Endodermal cell (in vitro differentiated cells): Measurements from ENCODE around the gene COP1. TPM values are rescaled to one million over a fixed set of nuclear protein-coding genes. Genes with fewer than 3 reads are reported as not detected.

Experiments used
- DNase-seq: peaks from one replicate; pipeline ENCODE4 v3.0.0-alpha.2; 2017
- H3K27ac ChIP-seq: 2 replicates; pipeline ENCODE4 v1.5.1; 2013; ENCODE audit warnings: mild to moderate bottlenecking, low read depth, low read length, moderate library complexity
- H3K27me3 ChIP-seq: 2 replicates; pipeline ENCODE4 v1.6.1; 2013; ENCODE audit warnings: mild to moderate bottlenecking, low read length, moderate library complexity; ENCODE audit not compliant: insufficient read depth, control insufficient read depth, poor library complexity, severe bottlenecking
- H3K36me3 ChIP-seq: 2 replicates; pipeline ENCODE4 v1.7.0; 2013; ENCODE audit warnings: mild to moderate bottlenecking, low read length, moderate library complexity; ENCODE audit not compliant: control insufficient read depth, insufficient read depth
- H3K4me1 ChIP-seq: one replicate; pipeline ENCODE4 v1.7.0; 2013; ENCODE audit warnings: low read length; ENCODE audit not compliant: control insufficient read depth, insufficient read depth
- H3K4me3 ChIP-seq: 2 replicates; pipeline ENCODE4 v1.5.1; 2013; ENCODE audit warnings: mild to moderate bottlenecking, low read length, moderate library complexity
- H3K9ac ChIP-seq: 2 replicates; pipeline ENCODE4 v1.6.1; 2013; ENCODE audit warnings: mild to moderate bottlenecking, low read length, moderate library complexity; ENCODE audit not compliant: poor library complexity, severe bottlenecking; ENCODE audit errors: extremely low read depth
- H3K9me3 ChIP-seq: 2 replicates; pipeline ENCODE4 v1.6.1; 2013; ENCODE audit warnings: mild to moderate bottlenecking, low read length, moderate library complexity; ENCODE audit not compliant: control insufficient read depth
- H3K27ac Mint-ChIP-seq: 2 replicates; pipeline ENCODE4 v1.8.0; 2020; ENCODE audit warnings: mixed read lengths
- H3K27me3 Mint-ChIP-seq: 2 replicates; pipeline ENCODE4 v1.8.0; 2021; ENCODE audit warnings: mild to moderate bottlenecking, mixed read lengths; ENCODE audit not compliant: insufficient read depth
- H3K36me3 Mint-ChIP-seq: 2 replicates; pipeline ENCODE4 v1.8.0; 2020; ENCODE audit warnings: low read depth, mixed read lengths
- H3K4me1 Mint-ChIP-seq: 2 replicates; pipeline ENCODE4 v1.8.0; 2020; ENCODE audit warnings: mixed read lengths
- H3K4me3 Mint-ChIP-seq: 2 replicates; pipeline ENCODE4 v1.8.0; 2020; ENCODE audit warnings: mild to moderate bottlenecking, moderate library complexity, mixed read lengths
- H3K9me3 Mint-ChIP-seq: 2 replicates; pipeline ENCODE4 v1.8.0; 2020; ENCODE audit warnings: mild to moderate bottlenecking, mixed read lengths
- WGBS, 2 experiments: methylation state at CpG; one replicate each; pipeline versions ENCODE4 v1.1.5 to v1.1.7; 2013; ENCODE audit warnings: missing lambda C conversion rate in 2 of 2, mixed read lengths in 1 of 2; ENCODE audit not compliant: insufficient coverage in 1 of 2, insufficient read length in 1 of 2; 5-methylcytosine and 5-hydroxymethylcytosine counted together
- total RNA-seq, 2 donors: library from RNA; stranded (reverse); fragmentation: NEBNext Ultra II Directional in 1 of 2; extraction: Animal tissue kit (Norgen Biotek cat#: 25700) in 1 of 2; gene quantifications; 2 replicates in 1 of 2; 3 replicates in 1 of 2; pipeline ENCODE4 v1.2.1, GENCODE V29; 2021
- TF ChIP-seq, protein P1 (sequence below): fragments of 200-600 bp; sonication (generic); conservative IDR thresholded peaks from 2 replicates; pipeline ENCODE4 v1.5.0; 2021; ENCODE audit warnings: antibody characterized with exemption, mild to moderate bottlenecking

COP1 gene
- total RNA-seq, 2 donors from 2014 or later = 70.1 to 70.6 TPM

DNA sequence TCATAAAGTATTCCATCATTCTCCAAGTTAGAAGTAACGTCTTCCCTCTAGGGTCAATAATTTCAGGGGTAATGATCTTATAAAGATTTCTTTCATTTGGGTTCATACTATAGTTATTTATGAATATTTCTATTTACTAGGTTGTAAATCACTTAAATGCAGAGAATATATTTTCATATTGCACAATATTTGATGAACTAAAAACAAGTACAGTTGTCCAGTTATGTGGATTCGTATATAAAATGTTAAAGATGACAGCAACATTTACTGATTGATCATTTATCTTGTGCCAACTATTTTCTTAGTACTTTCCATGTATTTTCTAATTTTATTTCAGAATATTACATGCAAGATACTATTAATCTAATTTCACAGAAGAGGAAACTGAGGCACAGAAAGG lies 243.3 kb downstream of the COP1 start:
- Mint-ChIP-seq H3K36me3 (peaks cover 34% of the 10 kb centered on the region), H3K4me3 (no peak overlapping the region), H3K9me3 (peaks cover 3% of the 10 kb centered on the region), H3K27ac (no peak overlapping the region), H3K27me3 (no peaks in the 10 kb centered on the region), H3K4me1 (peaks cover 16% of the 10 kb centered on the region)
- H3K36me3 ChIP-seq = peaks cover 35% of the 10 kb centered on the region
- 100% methylated on average over 1 of the region's 2 CpGs; no CpG with 5 or more reads in 1 of the 2 experiments for WGBS, 2 experiments
- no peak overlapping the region for H3K27ac ChIP-seq
- H3K27me3 ChIP-seq = no peaks in the 10 kb centered on the region
- peaks cover 7% of the 10 kb centered on the region for H3K4me1 ChIP-seq
- TF ChIP-seq, protein P1, sequence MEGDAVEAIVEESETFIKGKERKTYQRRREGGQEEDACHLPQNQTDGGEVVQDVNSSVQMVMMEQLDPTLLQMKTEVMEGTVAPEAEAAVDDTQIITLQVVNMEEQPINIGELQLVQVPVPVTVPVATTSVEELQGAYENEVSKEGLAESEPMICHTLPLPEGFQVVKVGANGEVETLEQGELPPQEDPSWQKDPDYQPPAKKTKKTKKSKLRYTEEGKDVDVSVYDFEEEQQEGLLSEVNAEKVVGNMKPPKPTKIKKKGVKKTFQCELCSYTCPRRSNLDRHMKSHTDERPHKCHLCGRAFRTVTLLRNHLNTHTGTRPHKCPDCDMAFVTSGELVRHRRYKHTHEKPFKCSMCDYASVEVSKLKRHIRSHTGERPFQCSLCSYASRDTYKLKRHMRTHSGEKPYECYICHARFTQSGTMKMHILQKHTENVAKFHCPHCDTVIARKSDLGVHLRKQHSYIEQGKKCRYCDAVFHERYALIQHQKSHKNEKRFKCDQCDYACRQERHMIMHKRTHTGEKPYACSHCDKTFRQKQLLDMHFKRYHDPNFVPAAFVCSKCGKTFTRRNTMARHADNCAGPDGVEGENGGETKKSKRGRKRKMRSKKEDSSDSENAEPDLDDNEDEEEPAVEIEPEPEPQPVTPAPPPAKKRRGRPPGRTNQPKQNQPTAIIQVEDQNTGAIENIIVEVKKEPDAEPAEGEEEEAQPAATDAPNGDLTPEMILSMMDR = no peak
- H3K4me3 ChIP-seq = no peak overlapping the region
- no peak overlapping the region for H3K9ac ChIP-seq
- no peak for DNase-seq
- no peaks in the 10 kb centered on the region for H3K9me3 ChIP-seq

DNA sequence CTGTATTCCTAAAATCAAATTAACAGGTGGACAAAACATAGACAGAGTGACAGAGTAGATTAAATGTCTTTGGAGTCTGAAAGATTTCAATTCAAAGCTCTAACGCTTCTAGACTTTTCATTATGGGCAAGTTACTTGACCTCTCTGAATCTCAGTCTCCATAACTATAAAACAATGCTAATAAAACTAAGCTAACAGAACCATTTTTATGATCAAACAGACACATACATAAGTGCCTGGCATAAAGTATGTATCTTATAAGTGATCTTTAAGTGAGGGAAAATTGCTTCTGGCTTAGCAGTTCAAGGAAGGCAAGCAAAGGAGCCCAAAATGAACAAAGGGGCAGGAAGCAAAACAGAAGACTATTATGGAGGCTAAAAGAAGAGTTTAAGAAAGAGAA lies 246.9 kb downstream of the COP1 start:
- H3K4me1 ChIP-seq = peaks cover 7% of the 10 kb centered on the region
- H3K27me3 ChIP-seq = no peaks in the 10 kb centered on the region
- Mint-ChIP-seq H3K27ac (no peak overlapping the region), H3K36me3 (peaks cover 25% of the 10 kb centered on the region), H3K27me3 (no peaks in the 10 kb centered on the region), H3K9me3 (peaks cover 3% of the 10 kb centered on the region), H3K4me1 (peaks cover 15% of the 10 kb centered on the region), H3K4me3 (no peak overlapping the region)
- no peak overlapping the region for H3K27ac ChIP-seq
- H3K4me3 ChIP-seq = no peak overlapping the region
- TF ChIP-seq, protein P1 = no peak
- peaks cover 33% of the 10 kb centered on the region for H3K36me3 ChIP-seq
- 88 to 96% methylated on average over 1 of the region's 1 CpG for WGBS, 2 experiments
- H3K9me3 ChIP-seq = no peaks in the 10 kb centered on the region
- no peak overlapping the region for H3K9ac ChIP-seq
- DNase-seq = no peak

DNA sequence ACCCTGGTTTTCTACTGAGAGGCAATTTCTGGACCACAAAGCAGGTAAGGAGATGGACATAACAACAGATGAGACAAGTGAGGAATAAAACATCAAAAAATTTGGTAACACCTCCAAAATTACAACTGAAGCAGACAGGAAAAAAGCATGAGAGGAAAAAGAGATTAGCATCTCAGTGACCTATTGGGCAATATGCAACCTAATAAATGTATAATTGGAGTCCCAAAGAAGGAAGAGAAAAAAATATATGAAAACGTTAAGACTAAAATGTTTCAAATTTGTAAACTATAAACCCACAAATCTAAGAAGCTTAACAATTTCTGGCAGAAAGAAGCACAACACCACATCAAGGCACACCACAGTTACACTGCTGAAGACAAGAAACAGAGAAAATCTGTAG lies 255.5 kb downstream of the COP1 start:
- no CpG with 5 or more reads among the region's 1 CpG for WGBS, 2 experiments
- H3K36me3 Mint-ChIP-seq = peaks cover 33% of the 10 kb centered on the region

More for the DNA sequence above, 255.5 kb downstream of the COP1 start:
- peaks cover 40% of the 10 kb centered on the region for H3K36me3 ChIP-seq
- TF ChIP-seq, protein P1 = no peak
- H3K4me1 Mint-ChIP-seq = peaks cover 4% of the 10 kb centered on the region
- no peak overlapping the region for H3K9ac ChIP-seq
- H3K27me3 Mint-ChIP-seq = no peaks in the 10 kb centered on the region
- no peak overlapping the region for H3K27ac ChIP-seq
- peaks cover 18% of the 10 kb centered on the region for H3K9me3 ChIP-seq
- H3K4me1 ChIP-seq = no peaks in the 10 kb centered on the region
- DNase-seq = no peak
- no peak overlapping the region for H3K4me3 ChIP-seq
- H3K27me3 ChIP-seq = no peaks in the 10 kb centered on the region
- peaks cover 7% of the 10 kb centered on the region for H3K9me3 Mint-ChIP-seq
- no peak overlapping the region for H3K27ac Mint-ChIP-seq
- H3K4me3 Mint-ChIP-seq = no peak overlapping the region
